PC-3 (cell line): Measurements from ENCODE around the gene DUSP22. TPM values are rescaled to one million over a fixed set of nuclear protein-coding genes. Genes with fewer than 3 reads are reported as not detected.

Source experiments
- ATAC-seq: fragments of 200-7000 bp; cut with Tn5 transposase; 2 replicates; pipeline ENCODE4 v1.9.1; 2020; ENCODE audit warnings: mild to moderate bottlenecking, moderate library complexity
- BruUV-seq: library from RNA; stranded (reverse); fragments of 400-500 nt; replicated peaks from 2 replicates; lab custom pipeline; 2021; lab: Mats Ljungman, UMichigan
- CTCF ChIA-PET: fragments of 300-600 bp; sonication (Branson Sonifier 250); formaldehyde crosslinking; loops from one replicate; lab custom pipeline; 2022; ENCODE audit warnings: antibody characterized with exemption; lab: Charles Lee
- POLR2A ChIA-PET: fragments of 300-600 bp; sonication (Branson Sonifier 250); formaldehyde crosslinking; loops from one replicate; lab custom pipeline; 2022; ENCODE audit warnings: antibody characterized with exemption; ENCODE audit not compliant: unreplicated experiment; lab: Charles Lee
- DNase-seq: peaks from one replicate; pipeline ENCODE4 v3.0.0-alpha.2; 2015
- H2AFZ ChIP-seq: fragments of 300-600 bp; sonication (generic); 2 replicates; pipeline ENCODE4 v1.6.0; 2016; ENCODE audit warnings: antibody characterized with exemption, low read length
- H3F3A ChIP-seq: fragments of 300-600 bp; sonication (generic); one replicate; pipeline ENCODE4 v1.6.0; 2017; ENCODE audit warnings: antibody characterized with exemption, low read length, control low read depth, mild to moderate bottlenecking; ENCODE audit not compliant: unreplicated experiment
- H3K27ac ChIP-seq: fragments of 300-600 bp; sonication (generic); 2 replicates; pipeline ENCODE4 v1.5.1; 2016; ENCODE audit warnings: mild to moderate bottlenecking, low read length
- H3K27me3 ChIP-seq: fragments of 300-600 bp; sonication (generic); 2 replicates; pipeline ENCODE4 v1.6.1; 2016; ENCODE audit warnings: low read length, mixed read lengths
- H3K36me3 ChIP-seq: fragments of 300-600 bp; sonication (generic); 2 replicates; pipeline ENCODE4 v1.6.1; 2016; ENCODE audit warnings: low read depth, mixed run types, low read length, mixed read lengths
- H3K4me1 ChIP-seq: fragments of 300-600 bp; sonication (generic); 2 replicates; pipeline ENCODE4 v1.5.1; 2016; ENCODE audit warnings: low read length; ENCODE audit not compliant: insufficient read depth
- H3K4me2 ChIP-seq: fragments of 300-600 bp; sonication (generic); 2 replicates; pipeline ENCODE4 v1.6.0; 2016; ENCODE audit warnings: low read length
- H3K4me3 ChIP-seq: fragments of 300-600 bp; sonication (generic); 2 replicates; pipeline ENCODE4 v1.5.1; 2016; ENCODE audit warnings: mild to moderate bottlenecking, low read length, mixed read lengths
- H3K79me2 ChIP-seq: fragments of 300-600 bp; sonication (generic); 2 replicates; pipeline ENCODE4 v1.6.1; 2017; ENCODE audit warnings: low read length, mixed read lengths
- H3K9ac ChIP-seq: fragments of 300-600 bp; sonication (generic); 2 replicates; pipeline ENCODE4 v1.6.0; 2016; ENCODE audit warnings: mild to moderate bottlenecking, low read length
- H3K9me2 ChIP-seq: fragments of 300-600 bp; sonication (generic); replicated peaks from 2 replicates; pipeline ENCODE4 v1.6.1; 2016; ENCODE audit warnings: mixed run types, low read length, mixed read lengths
- H3K9me3 ChIP-seq: fragments of 300-600 bp; sonication (generic); 2 replicates; pipeline ENCODE4 v1.6.1; 2016; ENCODE audit warnings: low read length, mixed read lengths
- H4K20me1 ChIP-seq: fragments of 300-600 bp; sonication (generic); 2 replicates; pipeline ENCODE4 v1.6.1; 2016; ENCODE audit warnings: low read length, mixed read lengths
- CTCF ChIP-seq: fragments of 300-600 bp; sonication (generic); conservative IDR thresholded peaks from 2 replicates; pipeline ENCODE4 v1.5.1; 2017; ENCODE audit warnings: antibody characterized with exemption, low read depth, mild to moderate bottlenecking, low read length
- EZH2 ChIP-seq: fragments of 300-600 bp; sonication (generic); IDR thresholded peaks from one replicate; pipeline ENCODE4 v1.6.1; 2017; ENCODE audit warnings: antibody characterized with exemption, mild to moderate bottlenecking, low read length; ENCODE audit not compliant: unreplicated experiment
- EZH2phosphoT487 ChIP-seq: fragments of 300-600 bp; sonication (generic); IDR thresholded peaks from 2 replicates; pipeline ENCODE4 v1.6.1; 2018; ENCODE audit warnings: mild to moderate bottlenecking, antibody characterized with exemption, low read length, borderline replicate concordance
- intact Hi-C: fragments of 100-400 bp; cut with micrococcal nuclease; formaldehyde crosslinking; loops from 2 replicates; pipeline ENCODE4 v1.9.0; 2023
- total RNA-seq: library from RNA; depleted of rRNA; stranded (reverse); fragments of >200 nt; gene quantifications from 2 replicates; pipeline ENCODE4 v1.2.3, GENCODE V29; 2014

DUSP22 gene
- total RNA-seq, 1 experiment from 2014 or later, result 37.8 TPM

GRCh38 chr6:333379-334002 lies 41.2 kb downstream of the DUSP22 start:
- no peaks in the 10 kb centered on the region for H3K79me2 ChIP-seq
- ATAC-seq (no peak), DNase-seq (no peak)
- H3K9me3 ChIP-seq, result no peaks in the 10 kb centered on the region
- H3K27ac ChIP-seq, result no peak overlapping the region
- H4K20me1 ChIP-seq, result no peaks in the 10 kb centered on the region
- no peaks in the 10 kb centered on the region for H3F3A ChIP-seq
- no peaks in the 10 kb centered on the region for H3K27me3 ChIP-seq
- ChIA-PET POLR2A (interaction anchor here (0.5 kb wide), 1 partner anchor 175 kb away, joined by 4 read pairs; no protein-coding TSS in a partner anchor), CTCF (no interaction called here)
- H3K4me3 ChIP-seq, result no peak overlapping the region
- BruUV-seq, result no TSS peak
- no peak overlapping the region for H3K9ac ChIP-seq
- no peak overlapping the region for H3K4me2 ChIP-seq
- no peaks in the 10 kb centered on the region for H3K4me1 ChIP-seq
- H3K9me2 ChIP-seq, result no peaks in the 10 kb centered on the region
- TF ChIP-seq CTCF, result no peak
- TF ChIP-seq EZH2, result no peak
- TF ChIP-seq EZH2phosphoT487, result no peak
- no peaks in the 10 kb centered on the region for H3K36me3 ChIP-seq
- intact Hi-C loops, result no loop called here
- H2AFZ ChIP-seq, result no peak overlapping the region

- no peak overlapping the region for H3K27ac ChIP-seq
- no TSS peak for BruUV-seq
Measured at GRCh38 chr6:334536-335510, 42.5 kb downstream of the DUSP22 start.

More at GRCh38 chr6:334536-335510, 42.5 kb downstream of the DUSP22 start:
- POLR2A ChIA-PET, result no interaction called here
- H2AFZ ChIP-seq, result no peak overlapping the region
- CTCF ChIA-PET, result no interaction called here
- ATAC-seq (no peak), DNase-seq (no peak)
- TF ChIP-seq EZH2 (no peak), CTCF (no peak), EZH2phosphoT487 (no peak)
- no peaks in the 10 kb centered on the region for H3K9me3 ChIP-seq
- H4K20me1 ChIP-seq, result no peaks in the 10 kb centered on the region
- no peaks in the 10 kb centered on the region for H3K4me1 ChIP-seq
- H3K36me3 ChIP-seq, result no peaks in the 10 kb centered on the region
- no peaks in the 10 kb centered on the region for H3K27me3 ChIP-seq
- no peaks in the 10 kb centered on the region for H3F3A ChIP-seq
- H3K79me2 ChIP-seq, result no peaks in the 10 kb centered on the region
- intact Hi-C loops, result no loop called here
- H3K9me2 ChIP-seq, result no peaks in the 10 kb centered on the region
- no peak overlapping the region for H3K4me2 ChIP-seq
- no peak overlapping the region for H3K4me3 ChIP-seq
- no peak overlapping the region for H3K9ac ChIP-seq
